C4-2B (cell line): ENCODE data around the gene STAB2.

Experiments used
- H3K27ac ChIP-seq: fragments of 450-650 bp; 2 replicates; pipeline ENCODE4 v1.5.1; 2017
- CTCF ChIP-seq: fragments of 450-650 bp; conservative IDR thresholded peaks from 2 replicates; pipeline ENCODE4 v1.5.1; 2017; ENCODE audit warnings: mild to moderate bottlenecking
- ZFX ChIP-seq: fragments of 450-650 bp; IDR thresholded peaks from 2 replicates; pipeline ENCODE4 v1.6.1; 2017

Gene STAB2

GRCh38 chr12:103547929-103548328 is 39.1 kb upstream of the STAB2 start:
- no peak overlapping the region for H3K27ac ChIP-seq
- TF ChIP-seq ZFX, result no peak

GRCh38 chr12:103548622-103549601 is 38.2 kb upstream of the STAB2 start:
- H3K27ac ChIP-seq, result no peak overlapping the region
- TF ChIP-seq ZFX (no peak), CTCF (peak; percentile 83)

DNA sequence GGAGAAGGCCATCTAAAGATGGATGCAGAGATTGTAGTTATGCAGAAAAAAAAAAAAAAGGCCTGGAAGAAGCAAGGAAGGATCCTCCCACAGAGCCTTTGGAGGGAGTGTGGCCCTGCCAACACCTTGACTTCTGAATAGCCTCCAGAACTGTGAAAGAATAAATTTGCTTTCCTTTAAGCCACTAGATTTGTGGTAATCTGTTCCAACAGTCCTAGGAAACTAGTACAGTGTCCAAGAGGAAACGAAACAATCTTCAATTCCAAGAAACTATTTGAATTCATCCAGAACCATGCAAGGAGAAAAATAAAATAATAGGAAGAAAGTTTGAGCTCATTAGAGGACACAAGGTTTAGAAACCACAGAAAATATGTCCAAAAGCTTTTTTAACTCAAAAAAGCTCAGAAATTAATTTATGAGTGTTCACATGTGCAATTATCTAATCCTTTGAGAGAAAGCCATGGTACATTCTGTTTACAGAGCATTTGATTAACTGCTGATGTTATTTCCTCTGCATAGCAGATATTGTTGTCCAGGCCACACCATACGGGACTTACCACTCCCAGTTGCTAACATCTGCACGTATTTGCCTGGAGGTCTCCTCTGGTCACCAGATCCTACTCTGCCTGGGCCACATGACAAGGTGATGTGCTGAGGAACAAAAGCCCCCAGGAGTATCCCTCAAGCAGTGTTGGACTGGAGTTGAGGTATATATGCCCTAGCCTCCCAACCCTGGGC is 30.0 kb upstream of the STAB2 start:
- no peak overlapping the region for H3K27ac ChIP-seq
- TF ChIP-seq CTCF (no peak), ZFX (no peak)

DNA sequence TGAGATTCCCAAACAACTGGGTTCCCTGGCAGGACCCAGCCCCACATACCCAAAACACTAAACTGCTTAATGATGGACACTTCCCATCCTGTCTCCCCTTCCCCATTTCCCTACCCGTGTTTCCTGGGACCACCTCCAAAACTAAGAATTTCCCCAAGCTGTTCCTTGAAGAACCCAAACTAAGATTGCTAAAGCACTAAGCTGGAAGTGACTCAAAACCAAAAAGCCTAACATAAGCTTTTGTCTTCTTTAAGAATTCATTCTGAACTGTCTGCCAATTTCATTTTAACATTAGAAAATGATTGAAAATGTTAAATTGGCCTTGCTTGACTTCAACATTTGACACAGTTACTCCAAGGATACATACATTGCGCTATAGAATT is 29.5 kb upstream of the STAB2 start:
- H3K27ac ChIP-seq, result no peak overlapping the region
- TF ChIP-seq CTCF (no peak), ZFX (no peak)

GRCh38 chr12:103558879-103559278 is 28.2 kb upstream of the STAB2 start:
- no peak overlapping the region for H3K27ac ChIP-seq
- TF ChIP-seq ZFX (no peak), CTCF (no peak)

DNA sequence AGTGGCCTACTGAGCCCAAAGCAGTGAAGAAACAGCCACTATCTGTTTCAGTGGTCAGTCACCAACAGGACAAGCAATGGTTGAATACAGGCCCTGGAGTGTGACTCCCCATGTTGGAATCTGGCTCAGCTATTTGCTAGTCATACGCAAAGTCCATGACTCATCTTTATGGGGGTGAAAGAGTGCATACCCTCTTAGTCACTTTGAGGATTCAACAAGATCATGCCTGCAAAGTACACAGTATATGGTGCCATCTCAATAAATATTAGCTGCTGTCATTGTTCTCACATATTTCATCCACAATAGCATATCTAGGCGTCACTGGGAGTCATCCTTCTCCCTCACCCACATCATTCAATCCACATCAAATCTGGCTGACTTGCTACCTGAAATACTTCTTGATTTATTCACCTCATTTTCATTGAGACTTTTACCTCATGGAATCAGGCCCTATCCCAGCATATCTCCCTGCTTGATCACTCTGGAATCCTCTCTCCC is 26.4 kb upstream of the STAB2 start:
- H3K27ac ChIP-seq, result no peak overlapping the region
- TF ChIP-seq ZFX (no peak), CTCF (no peak)

DNA sequence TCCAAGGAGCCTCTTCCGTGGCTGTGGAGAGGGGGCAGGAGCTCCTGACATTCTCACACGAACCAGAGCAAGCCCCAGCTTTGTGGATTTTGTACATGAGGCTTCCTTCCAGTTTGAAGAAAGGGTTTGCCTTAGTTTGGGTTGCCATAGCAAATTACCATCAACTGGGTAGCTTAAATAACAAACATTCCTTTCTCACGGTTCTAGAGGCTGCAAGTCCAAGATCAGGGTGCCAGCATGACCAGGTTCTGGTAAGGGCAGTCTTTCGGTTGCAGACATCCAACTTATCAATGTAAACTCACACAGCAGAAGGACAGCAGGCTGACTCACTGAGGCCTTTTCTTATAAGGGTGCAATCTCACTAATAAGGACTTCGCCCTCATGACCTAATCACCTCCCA is 25.9 kb upstream of the STAB2 start:
- no peak overlapping the region for H3K27ac ChIP-seq

More for the DNA sequence above, 25.9 kb upstream of the STAB2 start:
- TF ChIP-seq CTCF (no peak), ZFX (no peak)
